K562 treated with DMSO at 1 percent for 24 hours (cell line): Measurements from ENCODE around the gene DNAJC5G. TPM values are rescaled to one million over a fixed set of nuclear protein-coding genes. Genes with fewer than 3 reads are reported as not detected.

Experiments used
- total RNA-seq: library from RNA; unstranded; fragments of 300-600 nt; gene quantifications from 2 replicates; pipeline ENCODE4 v1.2.3, GENCODE V29; 2022; ENCODE audit warnings: low read depth; ENCODE audit not compliant: insufficient read depth

The DNAJC5G gene, protein sequence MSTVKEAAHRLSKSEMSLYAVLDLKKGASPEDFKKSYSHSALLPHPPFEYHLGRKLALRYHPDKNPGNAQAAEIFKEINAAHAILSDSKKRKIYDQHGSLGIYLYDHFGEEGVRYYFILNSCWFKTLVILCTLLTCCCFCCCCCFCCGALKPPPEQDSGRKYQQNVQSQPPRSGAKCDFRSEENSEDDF
- total RNA-seq, result 0.30 TPM in 1 of 2 replicates, not detected in the other

DNA sequence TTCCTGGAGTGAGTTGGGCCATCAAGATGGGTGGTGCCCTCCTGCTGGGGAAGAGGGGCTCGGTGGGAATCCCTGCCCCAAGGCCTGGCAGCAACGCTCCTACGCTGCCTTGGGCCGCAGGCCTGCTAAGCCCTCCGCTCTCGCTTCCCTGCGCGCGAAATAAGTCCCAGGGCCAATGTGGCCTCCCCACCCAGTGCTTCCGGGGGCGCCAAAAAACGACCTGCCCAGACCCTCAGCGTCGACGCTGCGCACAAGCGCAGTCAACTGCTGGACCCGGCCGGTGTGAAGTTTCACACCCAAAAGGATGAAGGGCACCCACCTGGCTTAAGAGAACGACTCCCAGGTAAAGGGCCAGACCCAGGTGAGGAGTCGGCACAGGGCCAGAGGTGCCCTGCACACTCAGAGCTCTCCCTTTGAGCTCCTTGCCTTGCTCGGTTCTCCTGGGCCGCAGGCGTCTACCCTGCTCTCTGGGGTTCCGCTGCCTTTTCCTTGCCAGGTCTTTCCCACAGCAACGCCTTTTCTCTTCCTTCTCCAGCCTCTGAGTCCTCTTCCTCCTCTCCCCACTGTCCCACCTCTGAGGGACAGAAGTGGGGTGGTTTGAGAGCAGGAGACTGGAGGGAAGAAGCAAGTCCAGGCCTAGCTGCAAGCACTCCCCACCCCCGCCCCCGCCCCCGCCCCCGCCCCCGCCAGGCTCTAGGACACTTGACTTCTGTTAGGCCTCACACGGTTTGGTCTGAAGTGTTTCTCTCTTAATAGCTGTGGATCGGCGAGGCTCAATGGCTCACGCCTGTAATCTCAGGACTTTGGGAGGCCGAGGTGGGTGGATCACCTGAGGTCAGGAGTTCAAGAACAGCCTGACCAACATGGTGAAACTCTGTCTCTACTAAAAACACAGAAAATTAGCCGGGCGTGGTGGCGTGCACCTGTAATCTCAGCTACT is at the start of gene DNAJC5G:
TSS of gene DNAJC5G (plus strand) at position 223 of the 940 bp plus-strand sequence. CDS start 1,296 bp downstream, outside the sequence.

DNA sequence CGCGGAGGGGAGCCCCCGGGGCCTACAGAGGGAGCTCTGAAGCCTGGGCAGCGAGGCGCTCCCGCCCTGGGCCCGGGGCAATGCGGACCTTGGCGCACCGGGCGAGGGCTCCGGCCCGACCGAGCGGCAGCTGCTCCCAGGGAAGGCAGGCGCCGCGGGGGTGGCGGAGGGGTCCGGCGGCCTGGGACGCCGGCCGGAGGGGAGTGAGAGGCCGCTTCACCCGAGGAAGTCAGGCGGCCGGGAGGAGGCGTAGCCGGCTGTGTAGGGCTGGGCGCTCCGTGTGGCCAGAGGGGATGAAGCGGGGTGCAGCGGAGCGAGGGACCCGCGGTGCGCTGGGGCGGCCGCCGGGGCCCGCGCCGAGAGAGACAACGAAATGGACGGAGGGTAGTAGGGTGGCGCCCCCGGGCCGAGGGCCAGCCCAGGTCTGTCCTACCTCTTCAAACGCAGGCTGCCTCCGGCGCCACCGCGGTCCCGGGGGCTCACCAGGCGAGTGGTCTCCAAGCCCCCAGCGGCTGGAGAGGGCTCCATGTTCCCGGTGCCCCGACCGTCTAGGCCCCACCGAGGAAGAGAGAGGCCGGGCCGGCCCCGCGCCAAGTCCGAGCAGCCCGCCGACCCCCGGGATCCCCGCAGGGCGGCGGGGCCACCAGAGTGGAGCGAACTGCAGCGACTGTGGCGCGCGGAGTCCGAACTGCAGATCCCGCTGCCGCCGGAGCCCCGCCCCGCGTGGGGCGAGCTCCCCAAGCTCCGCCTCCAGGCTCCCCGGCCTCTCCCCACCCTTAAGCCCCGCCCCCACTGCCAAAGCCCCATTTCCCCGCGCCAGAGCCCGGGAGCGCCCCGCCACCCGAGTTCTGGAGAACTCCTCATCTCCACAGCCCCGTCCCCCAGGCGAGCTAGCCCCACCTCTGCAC is 12.6 kb upstream of the DNAJC5G start, which contains the start of gene SLC30A3:
TSS of gene SLC30A3 (minus strand) at position 669 of the 908 bp plus-strand sequence. CDS start at position 528, 141 bp downstream.

GRCh38 chr2:27281855-27282559 is 6.8 kb downstream of the DNAJC5G start, which contains the start of gene TRIM54:
TSS of gene TRIM54 (plus strand) at chr2:27282429. CDS start at chr2:27282732, 303 bp downstream.

GRCh38 chr2:27308359-27308881 is 33.2 kb downstream of the DNAJC5G start, which contains the start of gene UCN:
TSS of gene UCN (minus strand) at chr2:27308445. CDS start at chr2:27307895, 550 bp downstream.

GRCh38 chr2:27322766-27323595 is 47.7 kb downstream of the DNAJC5G start, which contains the start of gene MPV17:
TSS of gene MPV17 (minus strand) at chr2:27323097. CDS start at chr2:27322517, 580 bp downstream.

Other genes with a start within 250 kb of the DNAJC5G start
- gene TMEM214, start 242.5 kb upstream of the DNAJC5G start, total RNA-seq, result 113 and 117 TPM in 2 replicates
- gene AGBL5, start 223.8 kb upstream of the DNAJC5G start, total RNA-seq, result 39.3 and 43.3 TPM in 2 replicates
- 226 and 237 TPM in 2 replicates for gene OST4, start 203.8 kb upstream of the DNAJC5G start, total RNA-seq
- gene EMILIN1, start 196.8 kb upstream of the DNAJC5G start, total RNA-seq, result 4.9 and 5.4 TPM in 2 replicates
- 18.6 and 18.8 TPM in 2 replicates for gene KHK, start 188.7 kb upstream of the DNAJC5G start, total RNA-seq
- gene CGREF1, start 156.3 kb upstream of the DNAJC5G start, total RNA-seq, result 0.29 and 0.39 TPM in 2 replicates
- 0.23 and 0.66 TPM in 2 replicates for gene ABHD1, start 151.6 kb upstream of the DNAJC5G start, total RNA-seq
- gene PREB, start 140.8 kb upstream of the DNAJC5G start, total RNA-seq, result 102 and 109 TPM in 2 replicates
- gene PRR30, start 136.0 kb upstream of the DNAJC5G start, total RNA-seq, result not detected in 2 replicates
- not detected in 2 replicates for gene TCF23, start 126.4 kb upstream of the DNAJC5G start, total RNA-seq
- gene ATRAID, start 63.4 kb upstream of the DNAJC5G start, total RNA-seq, result 99.2 and 103 TPM in 2 replicates
- gene SLC5A6, start 63.2 kb upstream of the DNAJC5G start, total RNA-seq, result 34.1 and 34.6 TPM in 2 replicates
- 45.7 and 49.5 TPM in 2 replicates for gene CAD, start 58.1 kb upstream of the DNAJC5G start, total RNA-seq
- 2.3 and 2.8 TPM in 2 replicates for gene SLC30A3, start 12.4 kb upstream of the DNAJC5G start, total RNA-seq
- not detected in 2 replicates for gene TRIM54, start 7.0 kb downstream of the DNAJC5G start, total RNA-seq
- 5.5 and 11.2 TPM in 2 replicates for gene UCN, start 33.0 kb downstream of the DNAJC5G start, total RNA-seq
- 64.7 and 77.2 TPM in 2 replicates for gene MPV17, start 47.7 kb downstream of the DNAJC5G start, total RNA-seq
- 48.9 and 53.5 TPM in 2 replicates for gene GTF3C2, start 81.3 kb downstream of the DNAJC5G start, total RNA-seq
- 60.9 and 61.9 TPM in 2 replicates for gene EIF2B4, start 94.9 kb downstream of the DNAJC5G start, total RNA-seq
- gene SNX17, start 95.2 kb downstream of the DNAJC5G start, total RNA-seq, result 89.8 and 91.5 TPM in 2 replicates
- 16.2 and 19.4 TPM in 2 replicates for gene ZNF513, start 105.3 kb downstream of the DNAJC5G start, total RNA-seq
- 120 and 121 TPM in 2 replicates for gene PPM1G, start 134.2 kb downstream of the DNAJC5G start, total RNA-seq
- 68.5 and 71.1 TPM in 2 replicates for gene NRBP1, start 153.2 kb downstream of the DNAJC5G start, total RNA-seq
- 2.4 and 3.1 TPM in 2 replicates for gene KRTCAP3, start 166.9 kb downstream of the DNAJC5G start, total RNA-seq
- gene IFT172, start 214.3 kb downstream of the DNAJC5G start, total RNA-seq, result 11.7 and 13.2 TPM in 2 replicates
- 26.3 and 28.8 TPM in 2 replicates for gene FNDC4, start 219.8 kb downstream of the DNAJC5G start, total RNA-seq
- 0.52 TPM in 1 of 2 replicates, not detected in the other for gene GCKR, start 221.4 kb downstream of the DNAJC5G start, total RNA-seq